ENCODE measurements around the gene CHML.
A peak's percentile ranks its signal among the peaks of the same experiment; 100 is the strongest.

The CHML gene

DNA sequence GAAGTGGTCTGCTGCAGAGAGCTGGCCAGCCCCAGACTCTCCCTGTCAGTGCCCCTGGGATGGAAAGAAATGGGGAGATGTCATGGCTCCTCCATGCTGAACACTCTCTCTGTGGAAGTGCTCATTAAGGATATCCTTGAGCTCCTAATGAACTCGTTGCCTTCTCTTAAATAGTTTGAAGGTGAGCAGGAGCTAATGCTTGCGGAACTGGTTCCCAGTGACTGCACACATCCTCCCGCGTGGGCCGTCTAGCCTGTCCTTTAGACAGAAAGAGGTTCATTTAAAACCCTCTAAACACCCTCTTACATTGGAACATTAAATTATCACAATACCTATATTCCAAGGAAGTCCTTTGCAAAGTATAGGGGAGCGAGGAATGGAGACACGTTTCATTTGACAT is 6.0 kb upstream of the CHML start:
- no peak for DNase-seq (ENCODE audit: low spot score)

DNA sequence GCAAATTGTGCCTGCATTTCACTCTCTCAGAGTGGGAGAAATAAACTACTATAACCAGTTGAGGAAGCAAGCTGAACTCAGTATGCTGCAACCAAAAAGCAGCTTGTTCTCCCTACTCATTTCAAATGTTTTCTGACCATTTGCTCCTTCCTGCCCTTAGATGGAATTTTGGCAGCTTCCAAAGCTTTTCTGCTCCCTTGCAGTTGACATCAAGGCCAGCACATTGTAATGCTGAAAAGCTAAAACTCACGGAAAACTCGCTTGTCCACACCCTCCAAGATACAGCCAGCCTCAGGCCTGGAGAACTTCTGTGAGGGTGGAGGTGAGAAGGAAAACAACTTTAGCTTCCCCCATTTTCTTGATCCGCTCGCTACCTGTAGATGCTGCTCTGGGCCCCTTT is 5.0 kb upstream of the CHML start:
- DNase-seq (ENCODE audit: low spot score), result no peak

DNA sequence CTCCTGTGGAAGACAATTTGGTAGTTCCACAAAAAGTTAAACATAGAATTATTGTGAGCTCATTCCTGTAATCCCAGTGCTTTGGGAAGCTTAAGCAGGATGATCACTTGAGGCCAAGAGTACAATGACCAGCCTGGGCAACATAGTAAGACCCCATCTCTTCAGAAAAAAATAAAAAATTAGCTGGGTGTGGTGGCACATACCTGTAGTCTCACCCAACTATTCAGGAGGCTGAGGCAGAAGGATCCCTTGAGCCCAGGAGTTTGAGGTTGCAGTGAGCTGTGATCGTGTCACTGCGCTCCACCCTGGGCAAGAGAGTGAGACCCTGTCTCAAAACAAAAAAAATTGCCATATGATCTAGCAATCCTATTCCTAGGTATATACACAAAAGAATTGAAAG is 4.1 kb upstream of the CHML start:
- DNase-seq (ENCODE audit: low spot score), result no peak

DNA sequence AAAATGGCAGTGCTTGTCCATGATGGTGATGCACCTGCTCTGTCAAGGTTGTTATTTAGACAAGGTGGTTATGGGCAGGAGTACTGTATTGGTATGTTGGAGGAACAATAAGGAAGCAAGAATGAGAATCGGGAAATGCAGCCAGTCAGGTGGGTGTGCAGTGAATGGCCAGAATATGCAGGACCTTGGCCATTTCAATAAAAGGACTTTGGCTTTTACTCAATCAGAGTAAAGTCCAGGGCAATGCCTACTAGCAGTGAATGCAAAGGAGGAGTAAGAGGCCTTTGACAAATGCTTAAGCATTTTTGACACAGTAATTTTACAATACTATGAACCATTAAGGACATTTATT is 2.4 kb upstream of the CHML start:
- no peak for DNase-seq (ENCODE audit: low spot score)

DNA sequence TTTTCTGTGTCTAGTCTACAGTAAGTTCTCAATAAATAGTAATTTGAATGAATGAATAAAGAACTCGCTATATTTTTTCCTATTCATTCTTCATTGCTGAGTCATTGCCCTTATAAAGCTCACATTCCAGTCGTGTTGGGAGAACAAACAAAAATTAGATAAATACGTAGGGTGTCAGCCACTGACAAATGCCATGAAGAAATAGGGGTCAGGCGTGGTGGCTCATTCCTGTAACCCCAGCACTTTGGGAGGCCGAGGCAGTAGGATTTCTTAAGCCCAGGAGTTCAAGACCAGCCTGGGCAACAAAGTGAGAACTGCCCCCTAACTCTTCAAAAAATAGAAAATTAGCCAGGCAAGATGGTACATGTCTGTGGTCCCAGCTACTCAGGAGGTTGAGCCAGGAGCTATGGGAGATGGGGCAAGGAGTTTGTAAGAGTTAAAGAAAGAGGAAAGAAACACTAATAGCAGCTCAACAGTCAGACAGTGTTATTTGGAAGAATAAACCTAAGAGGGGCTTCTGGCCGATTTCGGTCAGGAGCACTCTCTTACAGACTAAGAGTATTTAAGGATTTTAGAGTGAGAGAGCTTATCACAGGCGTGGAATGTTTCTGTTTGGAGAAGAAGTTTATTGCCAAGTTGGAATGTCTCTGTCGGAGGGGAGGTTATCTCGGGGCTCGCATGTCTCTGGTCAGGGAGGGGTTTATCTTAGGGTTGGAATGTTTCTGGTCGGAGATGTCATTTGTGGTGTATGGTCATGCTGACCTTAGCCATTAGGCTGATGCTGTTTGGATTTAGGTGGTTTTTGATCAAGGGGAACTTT is 1.8 kb upstream of the CHML start:
- DNase-seq (ENCODE audit: low spot score), result peak; percentile 14

- no peak for DNase-seq (ENCODE audit: low spot score)
These were observed 876 bp upstream of the CHML start for GRCh38 chr1:241640867-241641622.

DNA sequence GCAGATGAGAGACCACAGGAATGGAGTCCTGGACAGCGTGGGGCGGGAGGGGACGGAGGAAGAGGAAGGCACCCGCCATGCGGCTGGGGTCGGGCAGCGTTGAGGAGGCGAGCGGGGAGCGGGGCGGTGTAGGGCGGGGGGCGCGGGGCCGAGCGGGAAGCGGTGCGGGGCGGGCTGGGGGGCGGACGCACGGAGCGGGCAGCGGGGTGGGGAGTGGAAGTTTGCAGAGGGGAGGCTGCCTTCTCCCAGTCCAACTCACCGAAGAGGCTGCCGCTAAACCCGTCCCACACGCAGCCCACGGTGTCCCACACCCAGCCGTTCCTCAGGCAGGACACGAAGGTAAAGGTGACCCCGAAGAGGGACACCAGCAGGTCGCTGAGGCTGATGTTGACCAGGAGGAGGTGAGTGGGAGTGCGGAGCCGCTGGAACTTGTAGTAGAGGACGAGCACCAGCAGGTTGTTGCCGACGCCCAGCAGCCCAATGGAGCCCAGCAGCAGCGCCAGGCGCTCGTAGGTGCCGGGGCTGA is 483 bp downstream of the CHML start:
- DNase-seq (ENCODE audit: low spot score), result peak; percentile 68

GRCh38 chr1:241638909-241639622 is 1.1 kb downstream of the CHML start:
- DNase-seq (ENCODE audit: low spot score), result no peak

GRCh38 chr1:241638099-241638682 is 2.0 kb downstream of the CHML start:
- DNase-seq (ENCODE audit: low spot score), result no peak

GRCh38 chr1:241637604-241638003 is 2.6 kb downstream of the CHML start:
- DNase-seq (ENCODE audit: low spot score), result no peak

DNA sequence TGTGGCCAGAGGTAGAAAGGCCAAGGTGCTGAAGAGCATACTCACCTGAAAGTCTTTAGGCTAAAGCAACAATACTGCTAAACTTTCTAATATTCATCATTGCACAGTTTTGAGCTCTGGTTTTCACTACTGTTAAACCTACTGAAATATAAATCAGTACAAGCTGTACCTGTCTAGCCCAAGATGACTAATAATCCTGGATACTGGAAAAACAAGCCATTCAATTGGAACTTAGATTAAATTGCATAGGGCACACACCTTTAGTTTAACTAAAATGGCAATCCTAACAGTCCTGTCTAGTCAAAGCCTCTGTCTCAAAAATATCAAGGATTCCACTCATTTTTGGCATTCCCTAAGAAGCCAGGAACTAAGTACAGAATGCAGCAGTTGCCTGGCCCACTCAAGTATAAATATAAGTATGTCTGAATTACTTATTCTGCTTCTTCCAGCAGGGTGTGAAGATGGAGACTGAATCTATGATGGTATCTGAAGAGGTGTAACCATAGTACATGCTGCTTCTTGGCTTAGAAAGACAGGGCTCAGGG is 3.1 kb downstream of the CHML start:
- no peak for DNase-seq (ENCODE audit: low spot score)

DNA sequence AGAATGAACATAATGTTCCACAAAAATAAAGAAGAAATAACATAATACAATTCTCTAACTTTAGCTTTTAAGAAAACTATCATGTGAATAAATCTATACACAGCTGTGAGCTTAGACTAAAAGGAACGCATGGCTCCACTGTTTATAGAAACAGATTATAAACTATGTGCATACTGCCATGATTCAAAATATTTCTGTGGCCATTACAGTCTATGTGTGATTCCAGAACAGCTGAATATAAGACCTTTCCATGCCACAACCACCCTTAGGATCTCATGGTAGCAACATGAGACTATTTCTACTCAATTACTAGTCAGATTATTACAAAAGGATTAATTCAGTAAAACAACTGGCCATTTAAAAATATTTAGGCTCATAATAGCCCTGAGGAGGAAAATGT is 3.9 kb downstream of the CHML start:
- no peak for DNase-seq (ENCODE audit: low spot score)

DNA sequence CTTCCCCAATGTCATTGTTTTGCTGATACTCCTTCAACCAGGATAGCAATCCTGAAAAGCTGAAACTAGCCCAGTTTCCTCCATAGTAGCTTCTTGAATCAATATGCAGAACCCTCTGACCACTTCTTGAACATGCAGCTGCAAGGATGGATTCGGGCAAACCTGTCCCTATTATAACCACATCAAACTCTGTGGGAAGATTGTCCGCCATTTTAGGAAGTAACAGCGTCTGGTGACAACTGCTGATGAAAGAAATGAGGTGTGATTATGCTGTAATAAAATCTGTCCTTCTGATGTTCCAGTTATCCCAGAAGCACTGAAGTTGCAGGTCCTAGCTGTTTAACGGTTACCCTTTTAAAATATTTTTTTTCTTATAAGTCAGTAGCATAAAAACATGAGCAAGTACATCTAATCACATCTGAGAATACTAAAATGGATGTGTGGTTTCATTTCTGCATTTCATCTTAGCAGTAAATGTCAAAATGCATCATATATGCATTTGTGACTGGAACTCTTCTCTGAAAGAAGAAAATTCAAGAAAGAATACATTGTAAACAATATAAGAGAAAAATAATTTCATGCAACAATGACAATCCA is 4.5 kb downstream of the CHML start:
- DNase-seq (ENCODE audit: low spot score), result no peak

GRCh38 chr1:241632987-241633386 is 7.2 kb downstream of the CHML start:
- no peak for DNase-seq (ENCODE audit: low spot score)

GRCh38 chr1:241631674-241632073 is 8.5 kb downstream of the CHML start:
- DNase-seq (ENCODE audit: low spot score), result no peak

DNA sequence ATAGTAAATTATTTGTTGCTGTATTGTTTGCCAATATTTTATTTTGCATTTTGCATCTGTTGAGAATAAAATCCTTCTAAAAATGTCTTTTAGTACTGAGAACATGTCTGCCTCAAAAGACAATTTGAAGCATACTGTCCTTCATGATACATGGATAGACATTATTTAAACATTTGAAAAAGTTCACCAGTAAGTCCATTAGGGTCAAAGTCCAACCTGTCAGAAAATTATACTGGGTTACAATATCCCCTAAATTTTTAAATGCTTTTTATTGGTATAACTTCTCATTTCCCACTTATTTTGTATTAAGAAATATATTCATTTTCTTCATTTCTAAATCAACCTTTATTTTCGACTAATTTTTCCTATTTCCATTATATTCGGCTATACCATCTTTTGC is 9.3 kb downstream of the CHML start:
- DNase-seq (ENCODE audit: low spot score), result no peak

DNA sequence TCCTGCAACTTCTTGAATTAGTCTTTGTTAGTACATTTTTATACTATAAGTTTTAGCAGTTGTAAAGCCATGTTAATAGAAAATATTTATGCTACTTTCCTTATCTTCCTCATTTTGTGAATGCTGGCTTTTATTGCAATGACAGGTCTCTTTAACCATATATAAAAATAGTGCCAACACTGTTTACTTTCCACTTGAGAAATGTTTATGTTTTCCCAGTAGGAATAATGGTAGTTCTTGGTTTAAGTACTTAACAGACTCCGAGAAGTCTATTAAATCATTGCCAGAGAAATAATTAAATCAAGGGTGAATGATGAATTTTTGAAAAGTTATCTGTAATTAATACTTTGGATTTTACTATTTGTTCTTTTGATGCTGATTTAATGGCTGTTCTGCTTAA is 9.7 kb downstream of the CHML start:
- DNase-seq (ENCODE audit: low spot score), result no peak

DNA sequence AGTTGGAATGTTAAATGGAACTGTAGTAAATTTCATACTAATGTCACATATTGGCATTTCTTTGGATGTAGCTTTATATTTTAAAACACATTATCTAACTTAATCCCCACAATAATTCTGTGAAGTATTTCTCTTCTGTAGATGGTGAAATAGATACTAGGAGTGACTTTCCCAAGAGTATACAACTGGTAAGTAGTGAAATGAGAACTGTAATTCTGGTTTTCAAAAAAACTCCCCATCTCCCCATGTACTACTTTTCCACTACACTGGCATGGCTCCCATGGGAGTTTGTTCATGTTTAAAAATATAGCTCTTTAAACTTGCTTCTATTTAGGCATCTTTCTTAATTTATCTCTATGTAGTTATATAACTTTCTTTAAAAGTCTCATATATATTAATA is 10.2 kb downstream of the CHML start:
- no peak for DNase-seq (ENCODE audit: low spot score)

- DNase-seq (ENCODE audit: low spot score), result peak; percentile 34
These were observed 12.5 kb downstream of the CHML start for GRCh38 chr1:241627453-241628259.

DNA sequence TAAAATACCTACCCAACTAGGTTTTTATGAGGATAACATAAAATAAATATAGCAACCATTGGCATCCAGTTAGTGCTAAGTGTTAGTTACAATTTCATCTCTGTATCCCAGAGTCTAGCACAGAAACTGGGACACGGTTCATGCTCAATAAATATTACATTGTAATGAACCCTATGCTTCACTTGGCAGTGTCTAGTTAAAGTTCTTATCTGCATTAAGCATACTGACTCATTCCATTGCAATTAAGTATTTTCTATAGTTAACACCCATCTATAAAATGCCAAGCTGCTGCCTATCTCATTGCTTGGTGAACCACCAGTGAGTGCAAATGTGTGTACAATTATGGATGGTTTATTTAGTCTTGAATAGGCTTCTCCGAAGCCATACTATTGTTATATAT is 15.2 kb downstream of the CHML start:
- no peak for DNase-seq (ENCODE audit: low spot score)

GRCh38 chr1:241622669-241623068 is 17.5 kb downstream of the CHML start:
- no peak for DNase-seq (ENCODE audit: low spot score)
